GM19324 (cell line): Measurements from ENCODE around the gene YEATS2.

Experiments
- ATAC-seq: cut with Tn5 transposase; IDR thresholded peaks from one replicate; pipeline ENCODE4 v1.9.1; 2021; ENCODE audit warnings: mild to moderate bottlenecking, moderate library complexity; ENCODE audit not compliant: unreplicated experiment, low FRiP score

YEATS2 gene

GRCh38 chr3:183827809-183828537 lies 130.4 kb downstream of the YEATS2 start:
- ATAC-seq: no peak

GRCh38 chr3:183828538-183828870 lies 130.9 kb downstream of the YEATS2 start:
- ATAC-seq: no peak

GRCh38 chr3:183829466-183829865 lies 131.9 kb downstream of the YEATS2 start:
- ATAC-seq: no peak

- ATAC-seq: no peak
Measured at GRCh38 chr3:183830187-183830586, 132.6 kb downstream of the YEATS2 start.

- no peak for ATAC-seq
Measured at GRCh38 chr3:183833516-183833915, 135.9 kb downstream of the YEATS2 start.

- ATAC-seq: no peak
Measured at GRCh38 chr3:183837390-183837789, 139.8 kb downstream of the YEATS2 start.

- no peak for ATAC-seq
Measured at GRCh38 chr3:183837894-183838293, 140.3 kb downstream of the YEATS2 start.

GRCh38 chr3:183839751-183840150 lies 142.2 kb downstream of the YEATS2 start:
- no peak for ATAC-seq

GRCh38 chr3:183844606-183845005 lies 147.0 kb downstream of the YEATS2 start:
- ATAC-seq: no peak

GRCh38 chr3:183845090-183845489 lies 147.5 kb downstream of the YEATS2 start:
- no peak for ATAC-seq

GRCh38 chr3:183845608-183846288 lies 148.2 kb downstream of the YEATS2 start:
- ATAC-seq: no peak

GRCh38 chr3:183854318-183855035 lies 156.9 kb downstream of the YEATS2 start:
- ATAC-seq: no peak

- ATAC-seq: no peak
Measured at GRCh38 chr3:183857863-183858262, 160.3 kb downstream of the YEATS2 start.
